Measurements from ENCODE around the gene CCDC24. TPM values are rescaled to one million over a fixed set of nuclear protein-coding genes. Genes with fewer than 3 reads are reported as not detected.

The CCDC24 gene
- polyA plus RNA-seq, 2 of the 4 experiments (the other 2 are of a cell fraction) = 2.0 to 10.2 TPM

DNA sequence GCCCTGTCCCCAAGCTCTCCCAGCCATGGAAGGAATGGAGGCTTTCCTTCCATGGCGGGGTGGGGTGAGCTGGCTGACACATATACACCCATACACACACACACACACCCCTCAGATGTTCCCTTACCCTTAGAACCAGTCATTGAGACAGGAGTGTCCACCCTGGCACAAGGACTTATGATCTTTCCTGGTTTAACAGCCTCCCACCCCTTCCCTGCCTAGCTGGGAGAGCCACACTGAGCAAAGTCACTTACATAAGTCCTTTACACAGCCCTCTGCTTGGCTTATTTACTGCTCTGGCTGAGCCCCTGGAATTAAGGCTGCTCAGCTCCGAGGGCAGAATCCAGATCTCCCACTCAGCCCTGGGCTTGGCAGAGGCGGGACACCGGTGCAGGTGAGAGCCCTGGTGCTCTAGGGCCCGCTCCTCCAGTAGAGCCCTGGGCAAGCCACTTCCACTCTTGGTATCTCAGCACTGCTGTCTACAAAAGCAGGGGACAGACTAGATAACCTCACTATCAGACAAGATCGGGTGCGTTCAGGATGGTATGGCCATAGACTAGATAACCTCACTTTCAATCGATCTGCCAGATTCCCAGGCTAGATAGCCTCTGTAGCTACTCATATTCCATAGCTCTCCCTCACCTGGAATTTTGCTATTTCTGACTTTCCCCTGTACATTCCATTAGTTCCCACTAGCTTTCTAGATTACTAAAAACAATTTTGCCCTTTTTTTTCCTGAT, 23.1 kb downstream of the CCDC24 start:
- 0 out of 3 replicates have a peak, but pooled peaks cover 3% of the 10 kb centered on the region for H3K4me1 ChIP-seq
- 56% methylated on average over 5 of the region's 8 CpGs for WGBS (ENCODE audit: missing lambda C conversion rate)
- H3K4me3 ChIP-seq = no peak overlapping the region
- FAIRE-seq (no peak), ATAC-seq (no peak), DNase-seq (ENCODE audit: low read depth in 1 of 2, low spot score in 1 of 2) (no peak)
- POLR2A ChIA-PET = no interaction called here
- no peak for TF ChIP-seq ZFP36 (IDR thresholded peaks at IDR 0.05; ENCODE audit: borderline replicate concordance, partially characterized antibody)
- no peak for TF ChIP-seq CBX2 (IDR thresholded peaks at IDR 0.05; ENCODE audit: borderline replicate concordance, low read depth)
- TF ChIP-seq, protein P1, sequence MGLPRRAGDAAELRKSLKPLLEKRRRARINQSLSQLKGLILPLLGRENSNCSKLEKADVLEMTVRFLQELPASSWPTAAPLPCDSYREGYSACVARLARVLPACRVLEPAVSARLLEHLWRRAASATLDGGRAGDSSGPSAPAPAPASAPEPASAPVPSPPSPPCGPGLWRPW (IDR thresholded peaks at IDR 0.05) = no peak
- no peak for TF ChIP-seq ESRRA (IDR thresholded peaks at IDR 0.05; ENCODE audit: borderline replicate concordance, low read length)
- TF ChIP-seq, protein P2, sequence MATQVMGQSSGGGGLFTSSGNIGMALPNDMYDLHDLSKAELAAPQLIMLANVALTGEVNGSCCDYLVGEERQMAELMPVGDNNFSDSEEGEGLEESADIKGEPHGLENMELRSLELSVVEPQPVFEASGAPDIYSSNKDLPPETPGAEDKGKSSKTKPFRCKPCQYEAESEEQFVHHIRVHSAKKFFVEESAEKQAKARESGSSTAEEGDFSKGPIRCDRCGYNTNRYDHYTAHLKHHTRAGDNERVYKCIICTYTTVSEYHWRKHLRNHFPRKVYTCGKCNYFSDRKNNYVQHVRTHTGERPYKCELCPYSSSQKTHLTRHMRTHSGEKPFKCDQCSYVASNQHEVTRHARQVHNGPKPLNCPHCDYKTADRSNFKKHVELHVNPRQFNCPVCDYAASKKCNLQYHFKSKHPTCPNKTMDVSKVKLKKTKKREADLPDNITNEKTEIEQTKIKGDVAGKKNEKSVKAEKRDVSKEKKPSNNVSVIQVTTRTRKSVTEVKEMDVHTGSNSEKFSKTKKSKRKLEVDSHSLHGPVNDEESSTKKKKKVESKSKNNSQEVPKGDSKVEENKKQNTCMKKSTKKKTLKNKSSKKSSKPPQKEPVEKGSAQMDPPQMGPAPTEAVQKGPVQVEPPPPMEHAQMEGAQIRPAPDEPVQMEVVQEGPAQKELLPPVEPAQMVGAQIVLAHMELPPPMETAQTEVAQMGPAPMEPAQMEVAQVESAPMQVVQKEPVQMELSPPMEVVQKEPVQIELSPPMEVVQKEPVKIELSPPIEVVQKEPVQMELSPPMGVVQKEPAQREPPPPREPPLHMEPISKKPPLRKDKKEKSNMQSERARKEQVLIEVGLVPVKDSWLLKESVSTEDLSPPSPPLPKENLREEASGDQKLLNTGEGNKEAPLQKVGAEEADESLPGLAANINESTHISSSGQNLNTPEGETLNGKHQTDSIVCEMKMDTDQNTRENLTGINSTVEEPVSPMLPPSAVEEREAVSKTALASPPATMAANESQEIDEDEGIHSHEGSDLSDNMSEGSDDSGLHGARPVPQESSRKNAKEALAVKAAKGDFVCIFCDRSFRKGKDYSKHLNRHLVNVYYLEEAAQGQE (IDR thresholded peaks at IDR 0.05) = no peak
- TF ChIP-seq, protein P3, sequence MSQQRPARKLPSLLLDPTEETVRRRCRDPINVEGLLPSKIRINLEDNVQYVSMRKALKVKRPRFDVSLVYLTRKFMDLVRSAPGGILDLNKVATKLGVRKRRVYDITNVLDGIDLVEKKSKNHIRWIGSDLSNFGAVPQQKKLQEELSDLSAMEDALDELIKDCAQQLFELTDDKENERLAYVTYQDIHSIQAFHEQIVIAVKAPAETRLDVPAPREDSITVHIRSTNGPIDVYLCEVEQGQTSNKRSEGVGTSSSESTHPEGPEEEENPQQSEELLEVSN (IDR thresholded peaks at IDR 0.05; ENCODE audit: borderline replicate concordance, low read depth) = no peak
- TF ChIP-seq MAFK (IDR thresholded peaks at IDR 0.05; ENCODE audit: partially characterized antibody) = no peak
- TF ChIP-seq, protein P4, sequence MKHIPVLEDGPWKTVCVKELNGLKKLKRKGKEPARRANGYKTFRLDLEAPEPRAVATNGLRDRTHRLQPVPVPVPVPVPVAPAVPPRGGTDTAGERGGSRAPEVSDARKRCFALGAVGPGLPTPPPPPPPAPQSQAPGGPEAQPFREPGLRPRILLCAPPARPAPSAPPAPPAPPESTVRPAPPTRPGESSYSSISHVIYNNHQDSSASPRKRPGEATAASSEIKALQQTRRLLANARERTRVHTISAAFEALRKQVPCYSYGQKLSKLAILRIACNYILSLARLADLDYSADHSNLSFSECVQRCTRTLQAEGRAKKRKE (CRISPR knock-in tag; IDR thresholded peaks at IDR 0.05; ENCODE audit: low read depth) = no peak
- no peak for TF ChIP-seq MAZ (IDR thresholded peaks at IDR 0.05; ENCODE audit: borderline replicate concordance, low read depth, low read length)
- no peak for TF ChIP-seq ZC3H11A (IDR thresholded peaks at IDR 0.05)
- TF ChIP-seq HOXB13 (CRISPR knock-in tag; IDR thresholded peaks at IDR 0.05; ENCODE audit: low read depth) = no peak
- no peak for TF ChIP-seq RARB (CRISPR knock-in tag; IDR thresholded peaks at IDR 0.05)
- no peak for TF ChIP-seq SMC3 (IDR thresholded peaks at IDR 0.05)
- no peak for TF ChIP-seq RAD21 (conservative IDR thresholded peaks at IDR 0.05 in 1 of 2, IDR thresholded peaks at IDR 0.05 in 1 of 2)
- no peak for TF ChIP-seq HDAC2 (IDR thresholded peaks at IDR 0.05)
- no peak for TF ChIP-seq CBX8 (IDR thresholded peaks at IDR 0.05)
- no peak for TF ChIP-seq KDM1A (IDR thresholded peaks at IDR 0.05; ENCODE audit: low read depth)
- TF ChIP-seq, protein P5, sequence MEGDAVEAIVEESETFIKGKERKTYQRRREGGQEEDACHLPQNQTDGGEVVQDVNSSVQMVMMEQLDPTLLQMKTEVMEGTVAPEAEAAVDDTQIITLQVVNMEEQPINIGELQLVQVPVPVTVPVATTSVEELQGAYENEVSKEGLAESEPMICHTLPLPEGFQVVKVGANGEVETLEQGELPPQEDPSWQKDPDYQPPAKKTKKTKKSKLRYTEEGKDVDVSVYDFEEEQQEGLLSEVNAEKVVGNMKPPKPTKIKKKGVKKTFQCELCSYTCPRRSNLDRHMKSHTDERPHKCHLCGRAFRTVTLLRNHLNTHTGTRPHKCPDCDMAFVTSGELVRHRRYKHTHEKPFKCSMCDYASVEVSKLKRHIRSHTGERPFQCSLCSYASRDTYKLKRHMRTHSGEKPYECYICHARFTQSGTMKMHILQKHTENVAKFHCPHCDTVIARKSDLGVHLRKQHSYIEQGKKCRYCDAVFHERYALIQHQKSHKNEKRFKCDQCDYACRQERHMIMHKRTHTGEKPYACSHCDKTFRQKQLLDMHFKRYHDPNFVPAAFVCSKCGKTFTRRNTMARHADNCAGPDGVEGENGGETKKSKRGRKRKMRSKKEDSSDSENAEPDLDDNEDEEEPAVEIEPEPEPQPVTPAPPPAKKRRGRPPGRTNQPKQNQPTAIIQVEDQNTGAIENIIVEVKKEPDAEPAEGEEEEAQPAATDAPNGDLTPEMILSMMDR (IDR thresholded peaks at IDR 0.05) = no peak
- TF ChIP-seq BHLHE40 (IDR thresholded peaks at IDR 0.05; ENCODE audit: low read depth, low read length) = no peak
- CTCF ChIA-PET = interaction anchor here (1.1 to 25.3 kb wide), 4 partner anchors 12 to 33 kb away, joined by 4 to 412 read pairs (median 32); no protein-coding TSS in a partner anchor
- H3K4me2 ChIP-seq = no peak overlapping the region
- no peaks in the 10 kb centered on the region for H3K9me3 ChIP-seq
- H3K27ac ChIP-seq = no peak overlapping the region
